Cerebellar nuclear complex (tissue), 1 donor: ENCODE measurements around the gene GAPDHS.

ENCODE experiments used
- DNase-seq, 2 experiments: peaks; one replicate each; lab custom pipeline; 2025; lab: John Stamatoyannopoulos, UW

GAPDHS gene

GRCh38 chr19:35533201-35533821 is at the start of gene GAPDHS:
Gene GAPDHS, plus strand, starts transcription at chr19:35533456. Its CDS starts 72 bp downstream, at chr19:35533528.
- no peak for DNase-seq

GRCh38 chr19:35484252-35485036 is 48.8 kb upstream of the GAPDHS start:
- DNase-seq, result no peak

- no peak for DNase-seq
These were observed 47.0 kb upstream of the GAPDHS start for GRCh38 chr19:35486268-35486708.

- DNase-seq, result no peak
These were observed 45.5 kb upstream of the GAPDHS start for GRCh38 chr19:35487656-35488182.

- no peak for DNase-seq
These were observed 44.6 kb upstream of the GAPDHS start for GRCh38 chr19:35488677-35489076.

- DNase-seq, result no peak
These were observed 42.9 kb upstream of the GAPDHS start, which contains the start of gene KRTDAP for GRCh38 chr19:35490364-35490763. Gene KRTDAP, minus strand, starts transcription at chr19:35490464. Its CDS starts 22 bp downstream, at chr19:35490442.

GRCh38 chr19:35491836-35492360 is 41.4 kb upstream of the GAPDHS start:
- no peak for DNase-seq

GRCh38 chr19:35493971-35494370 is 39.3 kb upstream of the GAPDHS start:
- DNase-seq, result no peak

GRCh38 chr19:35495107-35496064 is 37.9 kb upstream of the GAPDHS start:
- DNase-seq, result no peak

GRCh38 chr19:35497406-35497805 is 35.9 kb upstream of the GAPDHS start:
- DNase-seq, result no peak

- DNase-seq, result no peak
These were observed 35.0 kb upstream of the GAPDHS start for GRCh38 chr19:35498220-35498619.

- no peak for DNase-seq
These were observed 34.2 kb upstream of the GAPDHS start for GRCh38 chr19:35498984-35499527.

GRCh38 chr19:35500611-35501010 is 32.6 kb upstream of the GAPDHS start:
- no peak for DNase-seq

GRCh38 chr19:35501684-35502083 is 31.6 kb upstream of the GAPDHS start:
- DNase-seq, result no peak

GRCh38 chr19:35502751-35503150 is 30.5 kb upstream of the GAPDHS start:
- no peak for DNase-seq

- DNase-seq, result no peak
These were observed 27.2 kb upstream of the GAPDHS start for GRCh38 chr19:35506011-35506410.

GRCh38 chr19:35507561-35507960 is 25.7 kb upstream of the GAPDHS start:
- DNase-seq, result no peak

- DNase-seq, result no peak
These were observed 25.1 kb upstream of the GAPDHS start for GRCh38 chr19:35508129-35508528.

GRCh38 chr19:35509018-35509652 is 24.1 kb upstream of the GAPDHS start:
- DNase-seq, result no peak

- DNase-seq, result no peak
These were observed 23.2 kb upstream of the GAPDHS start for GRCh38 chr19:35509861-35510625.
